NCI-H2227 treated with DMSO at 0.1 percent for 48 hours (cell line): ENCODE results near the gene EMILIN3.
A peak's percentile ranks its signal among the peaks of the same experiment; 100 is the strongest.
"Not testable (repeated sequence)": the region's sequence is repeated elsewhere in the genome, so short reads cannot be mapped to it uniquely, and the experiment has no call there.

Experiments used
- DNase-seq: peaks from one replicate; lab custom pipeline; 2025; lab: John Stamatoyannopoulos, UW

EMILIN3 gene

GRCh38 chr20:41318271-41318649, 48.4 kb downstream of the EMILIN3 start:
- no peak for DNase-seq

- DNase-seq = peak; percentile 95
These were observed 48.9 kb downstream of the EMILIN3 start, which contains the start of gene ZHX3 for GRCh38 chr20:41317546-41318270. ZHX3 (minus strand) TSS chr20:41317731; CDS start chr20:41204916, 112,815 bp downstream.

GRCh38 chr20:41316602-41317545, 49.7 kb downstream of the EMILIN3 start:
- DNase-seq = peak; percentile 41

- no peak for DNase-seq
These were observed 50.6 kb downstream of the EMILIN3 start for GRCh38 chr20:41316051-41316450.

- no peak for DNase-seq
These were observed 52.2 kb downstream of the EMILIN3 start for GRCh38 chr20:41314386-41314785.

DNA sequence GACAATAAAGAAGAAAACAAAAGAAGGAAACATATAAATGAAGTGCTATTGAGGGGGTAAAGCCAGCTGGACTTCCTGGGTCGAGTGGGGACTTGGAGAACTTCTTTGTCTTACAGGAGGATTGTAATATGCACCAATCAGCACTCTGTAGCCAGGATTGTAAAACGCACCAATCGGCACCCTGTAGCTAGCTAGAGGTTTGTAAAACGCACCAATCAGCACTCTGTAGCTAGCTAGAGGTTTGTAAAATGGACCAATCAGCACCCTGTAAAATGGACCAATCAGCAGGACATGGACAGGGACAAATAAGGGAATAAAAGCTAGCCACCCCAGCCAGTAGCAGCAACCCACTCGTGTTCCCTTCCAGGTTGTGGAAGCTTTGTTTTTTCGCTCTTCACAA, 54.6 kb downstream of the EMILIN3 start:
- not testable (repeated sequence) for DNase-seq
